PC-9 (cell line): ENCODE measurements around the gene COL5A1. TPM values are rescaled to one million over a fixed set of nuclear protein-coding genes. Genes with fewer than 3 reads are reported as not detected.

Source experiments
- BruUV-seq: library from RNA; stranded (reverse); fragments of 400-500 nt; replicated peaks from 2 replicates; lab custom pipeline; 2021; lab: Mats Ljungman, UMichigan
- CTCF ChIA-PET: fragments of 300-600 bp; sonication (Branson Sonifier 250); formaldehyde crosslinking; loops from one replicate; lab custom pipeline; 2022; ENCODE audit warnings: antibody characterized with exemption; lab: Charles Lee
- POLR2A ChIA-PET: fragments of 300-600 bp; sonication (Branson Sonifier 250); formaldehyde crosslinking; loops from one replicate; lab custom pipeline; 2022; ENCODE audit warnings: antibody characterized with exemption; ENCODE audit not compliant: unreplicated experiment; lab: Charles Lee
- DNase-seq, 2 experiments: peaks; one replicate each; pipeline versions ENCODE4 v3.0.0 to v3.0.0-alpha.2; 2015 to 2022; ENCODE audit warnings: mixed read lengths in 1 of 2
- H2AFZ ChIP-seq: fragments of 200-600 bp; sonication (generic); 2 replicates; pipeline ENCODE4 v1.8.1; 2017; ENCODE audit warnings: antibody characterized with exemption
- H3F3A ChIP-seq: fragments of 200-600 bp; sonication (generic); 2 replicates; pipeline ENCODE4 v1.8.1; 2017; ENCODE audit warnings: antibody characterized with exemption, mild to moderate bottlenecking, low read depth; ENCODE audit not compliant: insufficient read depth
- H3K27ac ChIP-seq: fragments of 200-600 bp; sonication (generic); 2 replicates; pipeline ENCODE4 v1.6.1; 2016; ENCODE audit warnings: mixed run types
- H3K27me3 ChIP-seq: fragments of 200-600 bp; sonication (generic); 2 replicates; pipeline ENCODE4 v1.6.1; 2016; ENCODE audit warnings: low read depth, mixed run types; ENCODE audit not compliant: insufficient read depth
- H3K36me3 ChIP-seq: fragments of 200-600 bp; sonication (generic); 2 replicates; pipeline ENCODE4 v1.6.1; 2016; ENCODE audit warnings: low read depth, mixed run types
- H3K4me1 ChIP-seq: fragments of 200-600 bp; sonication (generic); replicated peaks from 2 replicates; pipeline ENCODE4 v1.6.1; 2016; ENCODE audit warnings: mixed run types; ENCODE audit not compliant: insufficient read depth
- H3K4me2 ChIP-seq: fragments of 200-600 bp; sonication (generic); 2 replicates; pipeline ENCODE4 v1.6.1; 2017; ENCODE audit warnings: mixed run types
- H3K4me3 ChIP-seq: fragments of 200-600 bp; sonication (generic); 2 replicates; pipeline ENCODE4 v1.6.1; 2016; ENCODE audit warnings: mixed run types
- H3K79me2 ChIP-seq: fragments of 200-600 bp; sonication (generic); 2 replicates; pipeline ENCODE4 v1.6.1; 2017; ENCODE audit warnings: low read depth, mixed run types
- H3K9me2 ChIP-seq: fragments of 200-600 bp; sonication (generic); 2 replicates; pipeline ENCODE4 v1.8.1; 2017; ENCODE audit warnings: mild to moderate bottlenecking; ENCODE audit not compliant: insufficient read depth
- H3K9me3 ChIP-seq: fragments of 200-600 bp; sonication (generic); 2 replicates; pipeline ENCODE4 v1.8.1; 2016; ENCODE audit warnings: low read depth; ENCODE audit not compliant: insufficient read depth
- H4K20me1 ChIP-seq: fragments of 200-600 bp; sonication (generic); 2 replicates; pipeline ENCODE4 v1.8.1; 2017; ENCODE audit not compliant: insufficient read depth
- EZH2 ChIP-seq: fragments of 200-600 bp; sonication (generic); IDR thresholded peaks from 2 replicates; pipeline ENCODE4 v1.8.0; 2017; ENCODE audit warnings: antibody characterized with exemption, low read depth
- intact Hi-C: fragments of 100-400 bp; cut with micrococcal nuclease; formaldehyde crosslinking; loops from one replicate; pipeline ENCODE4 v1.10.0; 2022; ENCODE audit not compliant: unreplicated experiment
- total RNA-seq: library from RNA; stranded (reverse); gene quantifications from 2 replicates; pipeline ENCODE4 v1.2.3, GENCODE V29; 2021
- TF ChIP-seq, protein P1 (sequence below): fragments of 200-600 bp; sonication (generic); conservative IDR thresholded peaks from 2 replicates; pipeline ENCODE4 v1.6.1; 2017; ENCODE audit warnings: mixed run types, antibody characterized with exemption, mild to moderate bottlenecking, moderate library complexity

The COL5A1 gene
- total RNA-seq, 1 experiment from 2014 or later = 15.2 TPM

DNA sequence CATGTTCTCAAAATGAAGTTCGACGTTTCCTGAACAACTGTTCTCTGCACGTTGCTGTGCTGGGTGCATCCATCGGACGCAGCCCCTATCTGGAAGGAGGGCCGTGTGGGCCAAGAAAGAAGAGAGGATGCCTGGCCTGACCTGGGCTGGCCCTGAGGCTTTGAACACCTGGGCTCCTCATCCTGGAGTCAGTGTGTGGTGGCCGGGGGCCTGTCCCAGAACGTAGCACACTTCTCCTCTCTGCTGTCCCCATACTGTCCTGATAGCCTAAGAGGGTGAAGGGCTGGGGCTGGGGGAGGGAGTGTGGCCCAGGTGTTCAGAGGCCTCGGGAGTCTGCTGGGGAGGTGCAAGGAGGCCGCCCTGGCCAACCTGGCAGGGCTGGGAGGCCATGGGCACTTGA is 21.5 kb downstream of the COL5A1 start:
- DNase-seq = no peak
- no peaks in the 10 kb centered on the region for H4K20me1 ChIP-seq
- no TSS peak for BruUV-seq
- POLR2A ChIA-PET = interaction anchor here (0.5 kb wide), 2 partner anchors 74 to 338 kb away, joined by 3 to 5 read pairs; no protein-coding TSS in a partner anchor
- H3K4me3 ChIP-seq = no peak overlapping the region
- 0 out of 2 replicates have a peak overlapping the region, but pooled peaks have one; percentile 31 for H3K4me2 ChIP-seq
- no peak overlapping the region for H3K27ac ChIP-seq
- CTCF ChIA-PET = no interaction called here
- H3F3A ChIP-seq = no peaks in the 10 kb centered on the region
- H3K79me2 ChIP-seq = no peaks in the 10 kb centered on the region
- no peak overlapping the region for H2AFZ ChIP-seq
- no peaks in the 10 kb centered on the region for H3K9me2 ChIP-seq
- H3K27me3 ChIP-seq = peaks cover 5% of the 10 kb centered on the region; the same call in 1 of the 2 replicates
- TF ChIP-seq EZH2 = no peak
- TF ChIP-seq, protein P1, sequence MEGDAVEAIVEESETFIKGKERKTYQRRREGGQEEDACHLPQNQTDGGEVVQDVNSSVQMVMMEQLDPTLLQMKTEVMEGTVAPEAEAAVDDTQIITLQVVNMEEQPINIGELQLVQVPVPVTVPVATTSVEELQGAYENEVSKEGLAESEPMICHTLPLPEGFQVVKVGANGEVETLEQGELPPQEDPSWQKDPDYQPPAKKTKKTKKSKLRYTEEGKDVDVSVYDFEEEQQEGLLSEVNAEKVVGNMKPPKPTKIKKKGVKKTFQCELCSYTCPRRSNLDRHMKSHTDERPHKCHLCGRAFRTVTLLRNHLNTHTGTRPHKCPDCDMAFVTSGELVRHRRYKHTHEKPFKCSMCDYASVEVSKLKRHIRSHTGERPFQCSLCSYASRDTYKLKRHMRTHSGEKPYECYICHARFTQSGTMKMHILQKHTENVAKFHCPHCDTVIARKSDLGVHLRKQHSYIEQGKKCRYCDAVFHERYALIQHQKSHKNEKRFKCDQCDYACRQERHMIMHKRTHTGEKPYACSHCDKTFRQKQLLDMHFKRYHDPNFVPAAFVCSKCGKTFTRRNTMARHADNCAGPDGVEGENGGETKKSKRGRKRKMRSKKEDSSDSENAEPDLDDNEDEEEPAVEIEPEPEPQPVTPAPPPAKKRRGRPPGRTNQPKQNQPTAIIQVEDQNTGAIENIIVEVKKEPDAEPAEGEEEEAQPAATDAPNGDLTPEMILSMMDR = no peak
- intact Hi-C loops = no loop called here
- H3K4me1 ChIP-seq = no peaks in the 10 kb centered on the region; the same call in 1 of the 2 replicates
- peaks cover 10% of the 10 kb centered on the region; the same call in 1 of the 2 replicates for H3K9me3 ChIP-seq
- H3K36me3 ChIP-seq = no peaks in the 10 kb centered on the region

DNA sequence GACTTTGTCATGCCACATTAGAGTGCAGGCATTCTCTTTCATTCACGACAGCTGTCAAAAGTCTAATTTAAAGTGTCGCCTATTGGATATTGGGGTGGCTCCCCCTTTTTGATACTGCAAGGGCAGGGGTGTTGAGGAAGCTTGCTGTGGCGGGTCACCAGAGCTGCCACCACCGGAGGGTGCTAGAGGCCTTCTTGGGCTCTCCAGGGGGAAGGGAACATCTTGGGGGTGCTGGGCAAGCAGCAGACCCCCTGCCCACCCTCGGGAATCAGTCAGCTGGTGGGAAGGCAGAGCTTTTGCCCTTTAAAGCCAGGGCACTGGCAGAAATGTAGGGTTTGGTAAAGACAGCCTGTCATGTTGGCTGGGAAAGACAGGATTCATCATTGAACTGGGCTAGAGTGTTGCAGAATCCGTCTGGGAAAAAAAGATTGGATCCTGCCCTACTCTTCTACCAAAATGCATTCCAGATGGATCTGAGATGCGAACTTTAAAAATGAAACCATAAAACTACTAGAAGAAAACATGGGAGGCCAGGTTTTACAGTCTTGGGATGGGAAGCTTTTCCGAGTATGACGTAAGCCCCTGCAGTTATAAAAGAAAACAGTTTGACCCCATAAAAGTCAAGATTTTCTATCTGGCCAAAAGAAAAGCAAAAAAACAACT is 22.3 kb downstream of the COL5A1 start:
- Histone ChIP-seq H3K4me1 (no peaks in the 10 kb centered on the region; the same call in 1 of the 2 replicates), H4K20me1 (no peaks in the 10 kb centered on the region), H3K9me3 (peaks cover 10% of the 10 kb centered on the region; the same call in 1 of the 2 replicates), H3K27ac (no peak overlapping the region), H3K9me2 (no peaks in the 10 kb centered on the region), H3K36me3 (no peaks in the 10 kb centered on the region), H2AFZ (no peak overlapping the region), H3F3A (no peaks in the 10 kb centered on the region), H3K27me3 (peaks cover 5% of the 10 kb centered on the region; the same call in 1 of the 2 replicates), H3K4me2 (no peak overlapping the region), H3K4me3 (no peak overlapping the region), H3K79me2 (no peaks in the 10 kb centered on the region)
- no TSS peak for BruUV-seq
- CTCF ChIA-PET = no interaction called here
- TF ChIP-seq, protein P1 = no peak
- TF ChIP-seq EZH2 = no peak
- intact Hi-C loops = no loop called here
- no peak for DNase-seq
- POLR2A ChIA-PET = no interaction called here

DNA sequence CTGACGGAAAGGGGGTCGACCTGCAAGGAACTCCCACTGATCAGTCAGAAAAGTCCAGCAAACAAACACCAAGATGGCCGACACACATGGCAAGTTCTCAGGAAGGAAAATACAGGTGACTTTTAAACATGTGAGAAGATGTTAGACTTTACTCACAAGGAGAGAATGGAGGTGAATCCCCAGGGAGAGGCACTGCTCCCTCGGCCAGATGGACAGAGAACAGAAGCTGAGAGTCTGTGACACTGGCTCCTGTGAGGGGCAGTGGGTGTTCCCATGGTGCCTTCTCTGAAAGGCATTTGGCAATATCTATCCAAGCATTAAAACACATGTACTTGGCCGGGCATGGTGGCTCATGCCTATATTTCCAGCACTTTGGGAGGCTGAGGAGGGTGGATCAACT is 22.8 kb downstream of the COL5A1 start:
- Histone ChIP-seq H3K9me3 (peaks cover 10% of the 10 kb centered on the region; the same call in 1 of the 2 replicates), H3F3A (no peaks in the 10 kb centered on the region), H3K27me3 (peaks cover 5% of the 10 kb centered on the region; the same call in 1 of the 2 replicates), H4K20me1 (no peaks in the 10 kb centered on the region), H3K4me1 (peaks cover 2% of the 10 kb centered on the region; the same call in 1 of the 2 replicates), H3K36me3 (no peaks in the 10 kb centered on the region), H3K27ac (no peak overlapping the region), H2AFZ (no peak overlapping the region), H3K79me2 (no peaks in the 10 kb centered on the region), H3K9me2 (no peaks in the 10 kb centered on the region), H3K4me3 (no peak overlapping the region), H3K4me2 (no peak overlapping the region)
- BruUV-seq = no TSS peak
- DNase-seq = no peak
- TF ChIP-seq, protein P1 = no peak
- TF ChIP-seq EZH2 = no peak
- intact Hi-C loops = no loop called here
- ChIA-PET CTCF (no interaction called here), POLR2A (no interaction called here)
